ENCODE data around the gene ADM2.
A peak's percentile ranks its signal among the peaks of the same experiment; 100 is the strongest.

The ADM2 gene

GRCh38 chr22:50523806-50524675 lies 42.7 kb downstream of the ADM2 start:
- Histone ChIP-seq H3F3A (ENCODE audit: insufficient read depth, low read length) (peaks cover 26% of the 10 kb centered on the region), H4K20me1 (ENCODE audit: insufficient read depth, low read length) (no peaks in the 10 kb centered on the region), H3K9me2 (replicated peaks; ENCODE audit: insufficient read depth, low read length) (no peaks in the 10 kb centered on the region), H3K27ac (ENCODE audit: low read length) (peak overlapping the region; percentile 87; the same call in 1 of the 2 replicates), H3K4me3 (ENCODE audit: low read length) (peak overlapping the region; percentile 88), H3K36me3 (replicated peaks; ENCODE audit: insufficient read depth, low read length) (no peaks in the 10 kb centered on the region), H2AFZ (ENCODE audit: low read length) (no peak overlapping the region), H3K79me2 (ENCODE audit: low read length) (peaks cover 39% of the 10 kb centered on the region), H3K27me3 (replicated peaks; ENCODE audit: insufficient read depth, low read length) (no peaks in the 10 kb centered on the region), H3K4me1 (ENCODE audit: low read length) (peaks cover 18% of the 10 kb centered on the region), H3K4me2 (ENCODE audit: low read depth, low read length) (peak overlapping the region; percentile 90), H3K9ac (ENCODE audit: low read length) (peak overlapping the region; percentile 92), H3K9me3 (replicated peaks; ENCODE audit: insufficient read depth, low read length) (no peaks in the 10 kb centered on the region)
- TF ChIP-seq EZH2phosphoT487 (IDR thresholded peaks at IDR 0.05; ENCODE audit: low read length) (no peak), CTCF (IDR thresholded peaks at IDR 0.05; ENCODE audit: low read length) (no peak), EZH2 (optimal IDR thresholded peaks at IDR 0.05; ENCODE audit: low read depth, low read length) (no peak)
- peak; percentile 36 for DNase-seq

GRCh38 chr22:50524676-50525103 lies 43.3 kb downstream of the ADM2 start:
- Histone ChIP-seq H4K20me1 (ENCODE audit: insufficient read depth, low read length) (no peaks in the 10 kb centered on the region), H3F3A (ENCODE audit: insufficient read depth, low read length) (peaks cover 26% of the 10 kb centered on the region), H3K36me3 (replicated peaks; ENCODE audit: insufficient read depth, low read length) (no peaks in the 10 kb centered on the region), H3K9me2 (replicated peaks; ENCODE audit: insufficient read depth, low read length) (no peaks in the 10 kb centered on the region), H3K9ac (ENCODE audit: low read length) (peak overlapping the region; percentile 92), H3K9me3 (replicated peaks; ENCODE audit: insufficient read depth, low read length) (no peaks in the 10 kb centered on the region), H3K27ac (ENCODE audit: low read length) (peak overlapping the region; percentile 87), H3K4me1 (ENCODE audit: low read length) (peaks cover 18% of the 10 kb centered on the region), H2AFZ (ENCODE audit: low read length) (peak overlapping the region; percentile 54; the same call in 1 of the 2 replicates), H3K4me2 (ENCODE audit: low read depth, low read length) (peak overlapping the region; percentile 90), H3K4me3 (ENCODE audit: low read length) (peak overlapping the region; percentile 88), H3K79me2 (ENCODE audit: low read length) (peaks cover 39% of the 10 kb centered on the region), H3K27me3 (replicated peaks; ENCODE audit: insufficient read depth, low read length) (no peaks in the 10 kb centered on the region)
- DNase-seq = peak; percentile 27
- no peak for TF ChIP-seq CTCF (IDR thresholded peaks at IDR 0.05; ENCODE audit: low read length)

GRCh38 chr22:50525104-50525857 lies 43.9 kb downstream of the ADM2 start, which contains the start of gene SCO2:
TSS of gene SCO2 (minus strand) at chr22:50525598. CDS start at chr22:50524411, 1,187 bp downstream.
- Histone ChIP-seq H4K20me1 (ENCODE audit: insufficient read depth, low read length) (no peaks in the 10 kb centered on the region), H3K4me1 (ENCODE audit: low read length) (peaks cover 19% of the 10 kb centered on the region), H3K4me2 (ENCODE audit: low read depth, low read length) (peak within 1 kb of the TSS; percentile 91), H3K27me3 (replicated peaks; ENCODE audit: insufficient read depth, low read length) (no peaks in the 10 kb centered on the region), H2AFZ (ENCODE audit: low read length) (peak within 1 kb of the TSS; percentile 54), H3F3A (ENCODE audit: insufficient read depth, low read length) (peaks cover 26% of the 10 kb centered on the region), H3K27ac (ENCODE audit: low read length) (peak within 1 kb of the TSS; percentile 87), H3K79me2 (ENCODE audit: low read length) (peaks cover 39% of the 10 kb centered on the region), H3K4me3 (ENCODE audit: low read length) (peak within 1 kb of the TSS; percentile 88), H3K36me3 (replicated peaks; ENCODE audit: insufficient read depth, low read length) (no peaks in the 10 kb centered on the region), H3K9ac (ENCODE audit: low read length) (peak within 1 kb of the TSS; percentile 92), H3K9me3 (replicated peaks; ENCODE audit: insufficient read depth, low read length) (no peaks in the 10 kb centered on the region), H3K9me2 (replicated peaks; ENCODE audit: insufficient read depth, low read length) (no peaks in the 10 kb centered on the region)
- peak; percentile 97 for DNase-seq
- TF ChIP-seq CTCF (IDR thresholded peaks at IDR 0.05; ENCODE audit: low read length) (peak; percentile 42), EZH2 (optimal IDR thresholded peaks at IDR 0.05; ENCODE audit: low read depth, low read length) (no peak)
